Activated naive CD8-positive, alpha-beta T cell (primary cell): ENCODE results near the gene SPAG4.

Experiments
- H3K27ac Mint-ChIP-seq: one replicate; pipeline ENCODE4 v1.8.0; 2021; ENCODE audit warnings: mixed read lengths
- H3K27me3 Mint-ChIP-seq: one replicate; pipeline ENCODE4 v1.8.0; 2021; ENCODE audit warnings: mixed read lengths
- H3K36me3 Mint-ChIP-seq: one replicate; pipeline ENCODE4 v1.8.0; 2021; ENCODE audit warnings: mixed read lengths
- H3K4me1 Mint-ChIP-seq: one replicate; pipeline ENCODE4 v1.8.0; 2021; ENCODE audit warnings: low read depth, mixed read lengths
- H3K4me3 Mint-ChIP-seq: one replicate; pipeline ENCODE4 v1.8.0; 2021; ENCODE audit warnings: mild to moderate bottlenecking, mixed read lengths
- H3K9me3 Mint-ChIP-seq: one replicate; pipeline ENCODE4 v1.8.0; 2021; ENCODE audit warnings: low read depth, mixed read lengths

Gene SPAG4

GRCh38 chr20:35651958-35652357 lies 36.3 kb downstream of the SPAG4 start:
- Mint-ChIP-seq H3K36me3 (peaks cover 3% of the 10 kb centered on the region), H3K9me3 (no peaks in the 10 kb centered on the region), H3K4me1 (peaks cover 56% of the 10 kb centered on the region), H3K27ac (no peak overlapping the region), H3K27me3 (no peaks in the 10 kb centered on the region), H3K4me3 (no peak overlapping the region)

- H3K4me3 Mint-ChIP-seq = no peak overlapping the region
- H3K27ac Mint-ChIP-seq = no peak overlapping the region
- peaks cover 58% of the 10 kb centered on the region for H3K4me1 Mint-ChIP-seq
- H3K36me3 Mint-ChIP-seq = peaks cover 6% of the 10 kb centered on the region
- no peaks in the 10 kb centered on the region for H3K27me3 Mint-ChIP-seq
- H3K9me3 Mint-ChIP-seq = no peaks in the 10 kb centered on the region
These were observed 37.2 kb downstream of the SPAG4 start for GRCh38 chr20:35652641-35653429.

DNA sequence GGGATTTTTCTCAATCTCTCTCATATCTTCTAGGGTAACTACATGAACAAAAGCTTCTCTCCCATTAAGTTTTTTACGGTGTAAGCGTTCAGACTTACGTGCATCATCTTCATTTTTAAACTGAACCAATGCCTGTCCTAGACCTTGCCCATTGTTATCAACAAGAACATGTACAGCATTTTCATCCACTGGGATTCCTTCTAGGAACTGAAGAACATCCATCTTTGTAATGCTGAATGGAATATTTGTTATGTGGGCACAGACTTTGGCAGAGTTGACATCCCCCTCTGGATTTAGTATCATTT lies 37.8 kb downstream of the SPAG4 start:
- peaks cover 57% of the 10 kb centered on the region for H3K4me1 Mint-ChIP-seq
- H3K4me3 Mint-ChIP-seq = no peak overlapping the region
- no peaks in the 10 kb centered on the region for H3K9me3 Mint-ChIP-seq
- H3K27ac Mint-ChIP-seq = no peak overlapping the region
- no peaks in the 10 kb centered on the region for H3K27me3 Mint-ChIP-seq
- H3K36me3 Mint-ChIP-seq = peaks cover 6% of the 10 kb centered on the region

DNA sequence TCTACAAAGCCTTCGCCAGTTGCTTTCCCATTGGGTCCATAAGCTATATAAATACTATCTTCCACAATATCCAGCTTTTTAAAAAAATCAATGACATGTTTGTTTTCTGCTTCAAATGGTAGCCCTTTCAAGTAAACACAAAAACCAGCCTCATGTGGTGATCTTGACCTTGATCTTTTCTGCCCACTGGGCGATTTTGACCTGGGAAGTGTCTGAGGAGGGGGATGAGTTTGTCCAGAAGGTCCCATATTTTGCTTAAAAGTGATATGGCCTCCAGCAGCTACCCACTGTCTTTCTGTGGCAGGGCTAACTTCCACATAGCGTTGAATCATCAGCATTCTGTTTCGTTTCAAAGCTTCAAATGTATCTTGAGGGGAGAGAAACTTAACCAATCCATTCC lies 38.3 kb downstream of the SPAG4 start:
- Mint-ChIP-seq H3K27me3 (no peaks in the 10 kb centered on the region), H3K27ac (no peak overlapping the region), H3K9me3 (no peaks in the 10 kb centered on the region), H3K4me1 (peaks cover 56% of the 10 kb centered on the region), H3K4me3 (no peak overlapping the region), H3K36me3 (peaks cover 8% of the 10 kb centered on the region)

DNA sequence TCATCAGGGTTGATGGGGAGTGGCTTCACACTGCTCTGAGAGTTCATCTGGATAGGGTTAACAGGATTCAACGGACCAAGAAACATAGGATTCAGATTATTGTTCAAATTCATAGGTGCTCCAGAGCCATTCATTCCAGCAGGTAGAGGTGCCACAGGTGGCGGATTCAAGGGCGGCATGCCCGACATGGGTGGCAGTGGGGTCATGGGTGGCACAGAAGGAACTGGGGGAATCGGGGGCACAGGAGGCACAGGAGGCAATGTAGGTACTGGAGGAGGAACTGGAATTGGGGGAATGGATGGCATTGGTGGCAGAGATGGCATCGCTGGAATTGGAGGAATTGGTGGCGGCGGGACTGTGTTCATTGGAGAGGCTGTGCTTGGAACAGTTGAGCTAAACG lies 38.8 kb downstream of the SPAG4 start:
- Mint-ChIP-seq H3K27ac (no peak overlapping the region), H3K36me3 (peaks cover 9% of the 10 kb centered on the region), H3K27me3 (no peaks in the 10 kb centered on the region), H3K4me1 (peaks cover 56% of the 10 kb centered on the region), H3K4me3 (no peak overlapping the region), H3K9me3 (no peaks in the 10 kb centered on the region)

- Mint-ChIP-seq H3K9me3 (no peaks in the 10 kb centered on the region), H3K27ac (peak overlapping the region; percentile 86), H3K27me3 (no peaks in the 10 kb centered on the region), H3K4me3 (peak overlapping the region; percentile 74), H3K36me3 (peaks cover 10% of the 10 kb centered on the region), H3K4me1 (peaks cover 57% of the 10 kb centered on the region)
These were observed 41.6 kb downstream of the SPAG4 start for GRCh38 chr20:35657271-35657670.

DNA sequence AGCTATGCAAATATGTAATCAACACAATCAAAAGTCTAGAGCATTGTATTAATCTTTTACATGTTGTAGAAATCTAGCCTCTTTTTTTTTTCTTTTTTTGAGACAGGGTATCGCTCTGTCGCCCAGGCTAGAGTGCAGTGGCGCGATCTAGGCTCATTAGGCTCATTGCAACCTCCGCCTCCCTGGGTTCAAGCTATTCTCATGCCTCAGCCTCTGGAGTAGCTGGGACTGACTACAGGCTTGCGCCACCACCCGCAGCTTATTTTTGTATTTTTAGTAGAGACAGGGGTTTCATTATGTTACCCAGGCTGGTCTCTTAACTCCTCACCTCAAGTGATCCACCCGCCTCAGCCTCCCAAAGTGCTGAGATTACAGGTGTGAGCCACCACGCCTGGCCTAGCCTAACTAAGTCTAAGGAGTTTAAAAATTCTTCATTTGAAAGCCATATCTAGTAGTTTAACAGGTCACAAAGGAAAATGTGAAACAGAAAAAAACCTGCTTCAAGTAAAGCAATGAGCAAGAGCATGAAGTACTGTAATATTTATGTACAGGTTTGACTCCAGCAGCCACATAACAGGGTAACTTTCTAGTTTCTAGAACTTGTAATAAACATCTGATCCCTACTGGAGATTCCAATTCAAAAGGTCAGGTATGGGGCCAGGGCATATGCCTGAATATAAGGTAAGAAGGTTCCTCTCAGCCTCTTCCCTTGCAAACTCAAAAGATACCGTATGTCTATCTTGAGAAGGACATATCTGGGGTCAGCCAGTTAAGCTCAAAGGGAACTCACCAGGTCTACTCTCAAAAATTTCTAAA lies 44.7 kb downstream of the SPAG4 start:
- Mint-ChIP-seq H3K9me3 (no peaks in the 10 kb centered on the region), H3K27me3 (no peaks in the 10 kb centered on the region), H3K4me3 (peak overlapping the region; percentile 96), H3K36me3 (peaks cover 10% of the 10 kb centered on the region), H3K27ac (peak overlapping the region; percentile 100), H3K4me1 (peaks cover 68% of the 10 kb centered on the region)

DNA sequence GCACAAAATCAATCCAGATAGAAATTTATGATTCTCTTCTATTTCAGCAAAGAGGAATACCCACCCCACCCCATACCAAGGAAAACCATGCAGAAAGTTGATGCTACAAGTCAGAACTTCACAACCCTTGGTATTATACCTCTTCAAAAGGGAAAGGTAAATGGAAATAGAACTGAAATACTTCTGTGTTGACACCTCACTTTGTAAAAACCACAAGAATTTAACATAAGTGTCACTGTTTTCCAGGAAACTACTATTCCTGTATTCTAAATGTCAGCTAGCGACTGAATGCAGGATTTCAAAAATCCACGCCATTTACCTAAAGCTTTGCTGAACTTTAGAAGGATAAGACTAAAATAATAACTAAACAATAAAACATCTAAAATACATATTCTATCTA lies 45.4 kb downstream of the SPAG4 start:
- peak overlapping the region; percentile 96 for H3K4me3 Mint-ChIP-seq
- H3K9me3 Mint-ChIP-seq = no peaks in the 10 kb centered on the region
- H3K4me1 Mint-ChIP-seq = peaks cover 68% of the 10 kb centered on the region
- peak overlapping the region; percentile 100 for H3K27ac Mint-ChIP-seq
- H3K27me3 Mint-ChIP-seq = no peaks in the 10 kb centered on the region
- H3K36me3 Mint-ChIP-seq = peaks cover 10% of the 10 kb centered on the region

DNA sequence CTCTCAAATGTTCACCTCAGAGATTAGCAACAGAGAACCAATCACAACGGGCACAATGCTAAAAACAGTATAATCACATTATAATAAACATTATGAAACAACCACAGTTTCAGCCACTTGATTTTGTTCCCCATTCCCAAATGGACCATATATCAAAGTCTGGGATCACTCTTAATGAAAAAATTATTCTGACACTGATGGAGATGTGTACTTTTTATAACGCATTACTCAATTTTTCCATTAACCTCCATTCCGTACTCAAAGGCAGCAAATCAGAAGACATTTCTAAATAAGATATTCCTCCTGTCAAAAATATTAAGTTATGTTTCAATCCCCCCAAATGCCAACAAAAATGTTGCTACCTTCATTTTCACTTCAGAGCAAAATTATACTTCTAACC lies 46.3 kb downstream of the SPAG4 start:
- H3K4me3 Mint-ChIP-seq = peak overlapping the region; percentile 96
- H3K27me3 Mint-ChIP-seq = no peaks in the 10 kb centered on the region
- H3K9me3 Mint-ChIP-seq = no peaks in the 10 kb centered on the region
- peaks cover 10% of the 10 kb centered on the region for H3K36me3 Mint-ChIP-seq
- peak overlapping the region; percentile 100 for H3K27ac Mint-ChIP-seq
- peaks cover 62% of the 10 kb centered on the region for H3K4me1 Mint-ChIP-seq

DNA sequence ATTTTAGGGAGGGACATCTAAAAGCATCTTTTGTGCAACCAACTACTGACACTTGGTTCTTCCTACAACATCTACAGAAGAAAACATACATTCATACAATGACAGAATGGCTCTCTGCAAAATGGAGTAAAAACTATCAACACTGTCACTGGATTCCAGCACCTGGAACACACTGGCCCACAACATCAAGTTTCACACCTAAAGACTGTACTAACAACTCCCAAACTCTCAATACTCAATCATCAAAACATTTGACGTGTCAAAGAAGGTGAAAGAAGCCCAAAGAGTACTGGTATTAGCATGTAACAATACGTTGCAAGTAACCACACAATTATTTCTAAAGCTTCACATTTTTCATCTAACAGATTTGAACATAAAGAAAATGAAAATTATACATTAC lies 46.9 kb downstream of the SPAG4 start:
- Mint-ChIP-seq H3K36me3 (peaks cover 6% of the 10 kb centered on the region), H3K27me3 (no peaks in the 10 kb centered on the region), H3K4me3 (peak overlapping the region; percentile 96), H3K27ac (peak overlapping the region; percentile 100), H3K4me1 (peaks cover 55% of the 10 kb centered on the region), H3K9me3 (no peaks in the 10 kb centered on the region)

- Mint-ChIP-seq H3K27ac (peak overlapping the region; percentile 100), H3K36me3 (peaks cover 13% of the 10 kb centered on the region), H3K9me3 (no peaks in the 10 kb centered on the region), H3K27me3 (no peaks in the 10 kb centered on the region), H3K4me1 (peaks cover 46% of the 10 kb centered on the region), H3K4me3 (peak overlapping the region; percentile 96)
These were observed 48.2 kb downstream of the SPAG4 start for GRCh38 chr20:35663516-35664465.

DNA sequence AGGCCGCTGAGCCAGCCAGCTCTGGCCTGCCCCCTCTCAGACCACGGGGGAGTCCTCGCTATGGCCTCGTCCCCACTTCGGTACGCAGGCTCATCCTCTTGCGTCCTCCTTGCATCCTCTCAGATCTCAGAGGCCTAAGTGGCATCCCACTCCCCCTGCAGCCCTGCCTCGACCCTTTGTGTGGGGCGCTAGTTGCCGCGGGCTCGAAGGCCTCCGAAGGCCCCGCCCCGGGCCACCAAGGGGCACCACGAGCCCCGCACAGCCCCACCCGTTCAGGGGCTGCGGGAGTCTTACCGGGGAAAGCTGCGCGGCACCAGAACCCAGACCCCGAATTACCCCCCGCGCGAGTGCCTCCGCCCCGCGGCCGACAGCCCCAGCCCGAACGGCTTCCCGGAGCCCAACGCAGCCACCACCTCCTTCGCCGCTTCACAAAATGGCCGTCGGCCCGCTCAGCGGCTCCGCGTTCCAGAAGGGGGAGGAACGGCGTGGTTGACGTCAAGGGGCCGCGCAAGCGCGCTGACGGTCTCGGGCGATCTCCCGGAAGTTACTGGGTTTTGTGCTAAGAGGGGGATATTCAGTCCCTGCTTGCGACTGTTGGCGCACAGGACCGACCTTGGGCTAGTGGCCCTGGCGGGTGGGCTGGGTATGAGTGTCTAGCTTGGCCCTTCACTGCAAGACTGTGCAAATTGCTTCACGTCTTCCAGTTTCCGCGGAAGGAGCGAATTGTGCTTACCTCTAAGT lies 49.0 kb downstream of the SPAG4 start, which contains the start of the genes CPNE1 and RBM12:
Gene CPNE1 (minus strand): TSS at position 435 of the 741 bp plus-strand sequence. CDS start 31,977 bp downstream, outside the sequence.
Gene RBM12 (minus strand): TSS at position 435 of the 741 bp plus-strand sequence. CDS start 9,578 bp downstream, outside the sequence.
- Mint-ChIP-seq H3K27me3 (no peaks in the 10 kb centered on the region), H3K4me3 (peak within 1 kb of the TSS; percentile 96), H3K36me3 (peaks cover 13% of the 10 kb centered on the region), H3K27ac (peak within 1 kb of the TSS; percentile 100), H3K4me1 (peaks cover 39% of the 10 kb centered on the region), H3K9me3 (no peaks in the 10 kb centered on the region)

- no peak overlapping the region for H3K27ac Mint-ChIP-seq
- H3K4me3 Mint-ChIP-seq = no peak overlapping the region
These were observed 50.3 kb downstream of the SPAG4 start for GRCh38 chr20:35665949-35666288.

DNA sequence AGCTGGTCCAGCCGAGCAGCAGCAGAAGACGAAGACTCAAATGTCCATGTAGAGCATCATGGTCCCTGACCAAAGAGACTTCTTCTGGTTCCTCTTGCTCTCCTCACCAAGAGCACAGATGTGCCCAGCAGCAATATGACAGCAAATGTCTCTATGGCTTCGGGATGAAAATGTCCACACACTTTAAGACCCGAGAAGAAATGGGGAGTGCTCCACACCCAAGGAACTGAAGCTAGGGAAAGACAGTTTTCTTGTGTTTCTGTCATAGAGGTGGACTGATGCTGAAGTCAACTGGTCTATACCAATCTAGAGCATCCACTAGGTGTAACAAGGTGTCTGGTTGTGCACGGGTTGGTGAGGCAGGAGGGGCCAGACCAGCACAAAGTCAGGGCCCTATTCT lies 53.6 kb downstream of the SPAG4 start:
- Mint-ChIP-seq H3K9me3 (no peaks in the 10 kb centered on the region), H3K27me3 (no peaks in the 10 kb centered on the region), H3K4me1 (peaks cover 3% of the 10 kb centered on the region), H3K27ac (no peak overlapping the region), H3K4me3 (no peak overlapping the region), H3K36me3 (peaks cover 11% of the 10 kb centered on the region)

More at GRCh38 chr20:35665949-35666288, 50.3 kb downstream of the SPAG4 start:
- no peaks in the 10 kb centered on the region for H3K27me3 Mint-ChIP-seq
- H3K36me3 Mint-ChIP-seq = peaks cover 15% of the 10 kb centered on the region
- H3K9me3 Mint-ChIP-seq = no peaks in the 10 kb centered on the region
- peaks cover 26% of the 10 kb centered on the region for H3K4me1 Mint-ChIP-seq
